CD4-positive, alpha-beta T cell treated with Interleukin-6 at 100 ng/mL for 8 hours (primary cell): Measurements from ENCODE around the gene ELK3.

ENCODE experiments used
- DNase-seq: peaks from one replicate; pipeline ENCODE4 v3.0.0-alpha.2; 2020; ENCODE audit warnings: mixed read lengths, low spot score

ELK3 gene

DNA sequence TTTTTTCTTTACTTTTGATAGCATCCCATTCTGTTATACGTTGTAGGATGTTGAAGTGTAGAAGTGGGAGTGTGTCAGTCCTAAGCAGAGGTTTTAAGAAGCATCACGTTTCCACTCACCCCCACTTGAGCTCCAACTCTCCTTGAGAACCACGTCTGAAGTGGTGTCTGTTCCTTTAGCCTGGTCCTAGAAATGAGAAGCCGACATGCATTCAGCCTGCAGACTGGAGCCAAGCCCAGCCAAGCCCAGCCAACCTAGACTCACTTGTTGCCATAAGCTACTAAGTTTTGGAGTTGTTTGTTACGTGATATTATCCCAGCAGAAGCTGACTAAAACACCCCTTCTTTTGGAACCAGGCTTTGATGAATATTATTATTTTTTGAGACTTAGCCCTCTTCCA lies 4.4 kb upstream of the ELK3 start:
- DNase-seq: no peak

DNA sequence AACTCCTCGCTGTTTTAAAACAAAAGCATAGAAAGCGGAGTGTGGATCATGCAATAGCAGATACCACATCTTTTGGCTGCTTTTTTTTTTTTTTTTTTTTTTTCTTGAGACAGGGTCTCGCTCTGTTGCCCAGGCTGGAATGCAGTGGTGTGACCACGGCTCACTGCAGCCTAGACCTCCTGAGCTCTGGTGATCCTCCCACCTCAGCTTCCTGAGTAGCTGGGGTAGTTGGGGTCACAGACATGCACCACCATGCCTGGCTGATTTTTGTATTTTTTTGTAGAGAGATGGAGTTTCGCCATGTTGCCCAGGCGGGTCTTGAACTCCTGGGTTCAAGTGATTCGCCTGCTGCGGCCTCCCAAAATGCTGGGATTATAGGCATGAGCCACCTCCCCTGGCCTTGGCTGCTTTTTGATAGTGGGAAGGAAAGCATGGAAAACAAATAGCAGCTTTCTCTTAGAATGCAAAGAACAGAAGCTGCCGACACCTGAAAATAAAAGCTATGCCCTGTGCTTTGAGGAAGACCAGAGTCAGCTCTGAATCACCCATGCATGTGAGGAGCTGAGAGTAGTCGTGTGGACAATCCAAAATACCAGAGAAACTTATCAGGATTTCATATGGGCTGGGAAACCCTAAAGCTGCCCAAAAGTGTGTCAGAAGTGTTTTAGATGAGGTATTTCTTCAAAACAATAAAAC lies 3.6 kb upstream of the ELK3 start:
- DNase-seq: no peak

DNA sequence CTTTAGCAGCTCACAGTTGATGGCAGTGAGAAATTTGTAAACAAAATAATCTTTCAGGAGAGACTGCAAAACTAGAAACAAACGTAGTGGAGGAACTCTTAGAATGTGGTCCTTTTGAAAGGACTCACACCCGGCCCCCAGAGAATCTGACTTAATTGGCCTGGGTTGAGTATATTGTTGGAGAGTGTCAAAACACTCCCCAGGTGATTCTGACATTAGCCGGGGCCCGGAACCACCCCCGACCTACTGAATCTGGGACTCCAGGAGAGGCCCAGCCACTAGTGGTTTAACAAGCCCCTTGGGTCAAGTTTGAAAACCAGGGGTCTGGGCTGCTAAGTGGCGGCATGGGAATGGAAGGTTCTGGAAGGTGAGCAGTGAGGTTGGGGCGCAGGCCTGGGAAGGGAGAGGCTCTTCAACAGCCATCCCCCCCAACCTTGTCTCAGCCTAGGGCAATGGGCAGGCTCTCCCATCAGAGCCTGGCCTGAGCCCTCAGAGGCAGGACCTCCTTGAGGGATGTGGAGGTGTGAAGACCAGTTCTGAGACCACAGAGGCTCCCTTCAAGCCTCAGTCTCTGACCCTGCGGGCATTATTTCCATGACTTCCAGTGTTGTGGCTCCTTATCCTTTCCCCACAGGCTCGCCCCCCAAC lies 1.1 kb upstream of the ELK3 start:
- DNase-seq: no peak

DNA sequence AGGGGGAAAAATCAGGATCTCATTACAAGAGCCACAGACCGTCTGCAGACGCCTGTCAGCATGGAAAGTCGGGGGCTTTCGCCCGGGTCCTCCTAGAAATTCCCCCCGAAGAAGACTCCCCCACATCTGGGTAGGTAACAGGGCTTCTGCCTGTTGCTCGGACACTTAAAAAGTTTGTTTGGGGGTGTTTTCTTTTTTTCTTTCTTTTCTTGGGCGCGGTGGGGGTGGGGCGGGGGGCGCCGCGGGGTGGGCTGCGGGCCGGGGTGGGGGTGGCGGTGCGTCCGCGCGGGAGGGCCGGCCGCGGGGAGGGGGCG lies 358 bp downstream of the ELK3 start:
- no peak for DNase-seq

DNA sequence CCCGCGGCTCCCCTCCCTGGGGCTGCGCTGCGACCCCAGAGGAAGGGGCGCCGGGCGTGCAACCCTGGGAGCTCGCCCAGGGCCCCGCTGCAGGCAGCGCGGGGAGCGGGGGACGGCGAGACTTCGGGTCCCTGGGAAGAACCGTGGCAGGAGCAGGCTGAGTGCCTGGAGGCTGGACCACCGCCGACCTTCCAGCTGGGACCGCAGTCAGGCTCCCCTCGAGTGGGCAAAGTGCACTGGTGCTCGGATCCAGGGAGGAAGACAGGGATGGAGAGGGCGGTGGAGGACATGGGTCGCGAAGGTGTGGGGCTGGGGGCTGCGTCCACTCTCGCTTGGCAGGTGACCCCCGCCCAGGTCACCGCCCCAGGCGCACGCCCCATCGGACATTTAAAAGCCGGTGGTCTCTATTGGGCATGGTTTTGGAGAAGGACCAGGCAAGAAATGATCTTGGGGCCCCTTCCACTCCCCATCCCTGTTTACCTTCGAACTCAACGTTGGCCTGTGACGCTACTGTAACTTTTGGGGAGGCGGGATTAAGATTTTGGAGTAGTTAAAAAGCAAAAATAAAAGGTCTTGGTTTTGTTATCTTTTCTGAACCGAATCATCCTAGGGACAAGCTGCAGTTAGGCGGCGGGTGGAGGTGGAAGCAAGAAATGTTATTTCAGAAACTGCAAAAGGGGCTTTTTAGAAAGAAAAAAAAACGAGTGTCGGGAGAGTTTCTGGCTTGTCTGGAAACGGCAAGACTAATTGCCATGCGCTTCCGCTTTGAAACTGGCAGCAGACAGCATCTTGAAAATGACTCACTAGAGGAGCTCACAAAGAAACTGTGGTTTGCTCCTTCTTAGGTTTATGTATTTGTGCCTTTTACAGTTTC lies 1.0 kb downstream of the ELK3 start:
- peak; percentile 83 for DNase-seq

DNA sequence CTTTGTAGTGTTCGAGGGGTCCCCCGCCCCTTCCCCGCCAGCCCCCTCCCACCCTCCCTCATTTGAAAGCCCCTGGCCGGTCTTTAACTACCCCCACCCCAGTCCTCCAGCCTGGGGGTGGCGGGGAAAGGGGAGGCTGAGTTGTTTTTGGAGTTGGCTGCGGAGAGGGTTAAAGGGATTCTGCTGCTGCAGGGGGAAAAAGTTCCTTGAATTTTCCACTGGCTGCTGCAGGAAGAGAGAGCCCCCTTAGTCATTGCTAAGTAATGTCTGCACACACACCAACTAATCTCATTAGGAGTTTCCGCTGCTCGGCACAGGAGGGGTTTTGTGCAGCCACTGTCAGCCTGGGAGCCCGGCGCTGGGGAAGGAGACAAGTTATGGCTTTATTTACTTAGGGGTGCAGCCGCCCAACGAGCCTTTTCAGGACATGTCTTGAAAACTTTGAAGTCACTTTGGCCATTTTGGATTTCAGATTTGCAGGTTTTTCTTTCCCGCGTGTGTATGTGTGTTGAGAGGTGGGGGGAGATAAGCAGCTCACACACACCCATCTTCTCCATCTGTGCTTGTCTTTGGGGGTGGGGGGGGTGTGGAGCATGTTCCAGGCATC lies 1.8 kb downstream of the ELK3 start:
- peak; percentile 32 for DNase-seq

DNA sequence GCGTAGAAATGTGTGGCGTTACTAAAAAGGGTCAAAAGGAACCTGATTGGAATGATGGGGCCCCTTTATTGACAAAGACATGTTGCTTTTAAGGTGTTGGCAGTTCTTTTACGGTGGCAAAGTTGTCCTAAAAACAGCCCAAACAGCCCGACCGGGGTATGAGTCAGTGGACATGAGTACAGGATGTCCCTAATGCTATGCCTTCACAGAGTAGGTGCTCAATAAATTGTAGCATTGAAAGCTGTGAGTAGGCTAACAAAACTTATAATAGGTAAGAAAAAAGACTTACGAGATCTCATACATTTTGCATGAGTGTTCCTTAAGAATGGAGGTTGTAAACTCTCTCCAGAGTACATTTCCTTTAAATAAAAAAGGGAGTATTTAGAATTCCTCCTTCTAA lies 2.6 kb downstream of the ELK3 start:
- peak; percentile 34 for DNase-seq

DNA sequence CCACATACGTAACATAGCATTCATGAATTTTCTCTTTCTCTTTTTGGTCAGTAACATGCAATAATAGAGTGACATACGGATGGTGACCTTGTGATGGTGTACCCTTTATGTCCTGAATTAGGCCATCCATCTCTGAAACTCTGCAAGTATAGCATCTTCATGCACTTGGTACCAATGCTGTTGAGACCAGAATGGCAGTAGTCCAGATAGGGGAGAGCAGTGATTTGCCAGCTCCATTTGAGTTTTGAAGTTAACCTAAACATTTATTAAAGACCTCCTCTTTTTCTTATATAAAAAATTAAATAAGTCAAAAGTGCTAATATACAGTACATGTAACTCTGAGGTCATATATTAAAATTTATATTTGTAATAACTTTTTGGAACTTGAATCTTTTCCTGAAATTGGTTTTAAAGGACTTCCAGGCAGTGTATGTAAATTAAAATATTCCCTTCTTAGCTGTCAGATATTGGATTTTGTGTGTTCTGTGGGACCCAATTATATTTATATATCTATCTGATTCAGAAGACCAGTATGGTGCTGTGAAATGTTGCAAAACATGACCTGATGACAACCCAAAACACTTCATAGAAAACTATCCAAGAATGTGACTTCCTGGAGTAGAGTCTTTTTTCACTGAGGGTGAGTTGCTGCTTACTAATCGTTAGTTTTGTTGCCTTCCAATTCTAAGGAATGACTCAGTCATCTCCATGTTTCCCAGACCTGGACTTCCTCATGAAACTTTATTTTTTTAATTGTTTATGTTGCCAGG lies 3.5 kb downstream of the ELK3 start:
- no peak for DNase-seq

DNA sequence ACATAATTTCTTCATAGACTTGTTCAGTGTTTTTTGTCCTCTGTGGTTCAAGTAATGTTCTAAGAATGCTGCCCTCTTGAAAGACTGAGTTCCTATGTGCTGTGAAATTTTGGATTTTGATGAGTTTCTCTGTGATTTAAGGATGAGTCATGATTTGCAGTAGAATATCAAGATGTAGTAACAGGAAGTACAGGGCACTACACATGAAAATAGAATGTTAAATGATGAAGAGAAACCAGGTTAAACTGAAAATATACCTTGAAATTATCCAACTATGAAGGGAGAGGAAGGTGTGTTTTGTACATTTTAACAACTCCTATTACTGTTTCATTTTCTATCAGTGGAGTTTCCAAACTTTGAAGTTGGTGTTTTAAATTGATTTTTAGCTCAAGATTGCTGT lies 4.8 kb downstream of the ELK3 start:
- DNase-seq: peak; percentile 40

DNA sequence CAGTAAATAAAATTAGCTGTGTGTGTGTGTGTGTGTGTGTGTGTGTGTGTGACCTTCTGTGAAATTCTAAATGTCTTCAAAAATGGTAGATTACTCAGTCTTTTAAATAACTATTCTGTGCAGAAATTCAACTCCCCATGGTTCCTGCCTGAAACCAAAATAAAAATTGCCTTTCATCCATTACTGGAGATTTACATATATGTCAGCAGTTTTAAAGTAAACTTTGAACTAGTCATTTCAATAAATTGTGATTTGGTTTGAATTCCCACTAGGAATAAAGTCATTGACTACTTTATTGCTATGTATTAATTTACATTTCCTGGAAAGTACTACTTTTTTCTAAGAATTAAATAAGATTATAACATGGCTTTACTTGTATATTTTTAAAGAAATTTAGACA lies 5.3 kb downstream of the ELK3 start:
- no peak for DNase-seq

DNA sequence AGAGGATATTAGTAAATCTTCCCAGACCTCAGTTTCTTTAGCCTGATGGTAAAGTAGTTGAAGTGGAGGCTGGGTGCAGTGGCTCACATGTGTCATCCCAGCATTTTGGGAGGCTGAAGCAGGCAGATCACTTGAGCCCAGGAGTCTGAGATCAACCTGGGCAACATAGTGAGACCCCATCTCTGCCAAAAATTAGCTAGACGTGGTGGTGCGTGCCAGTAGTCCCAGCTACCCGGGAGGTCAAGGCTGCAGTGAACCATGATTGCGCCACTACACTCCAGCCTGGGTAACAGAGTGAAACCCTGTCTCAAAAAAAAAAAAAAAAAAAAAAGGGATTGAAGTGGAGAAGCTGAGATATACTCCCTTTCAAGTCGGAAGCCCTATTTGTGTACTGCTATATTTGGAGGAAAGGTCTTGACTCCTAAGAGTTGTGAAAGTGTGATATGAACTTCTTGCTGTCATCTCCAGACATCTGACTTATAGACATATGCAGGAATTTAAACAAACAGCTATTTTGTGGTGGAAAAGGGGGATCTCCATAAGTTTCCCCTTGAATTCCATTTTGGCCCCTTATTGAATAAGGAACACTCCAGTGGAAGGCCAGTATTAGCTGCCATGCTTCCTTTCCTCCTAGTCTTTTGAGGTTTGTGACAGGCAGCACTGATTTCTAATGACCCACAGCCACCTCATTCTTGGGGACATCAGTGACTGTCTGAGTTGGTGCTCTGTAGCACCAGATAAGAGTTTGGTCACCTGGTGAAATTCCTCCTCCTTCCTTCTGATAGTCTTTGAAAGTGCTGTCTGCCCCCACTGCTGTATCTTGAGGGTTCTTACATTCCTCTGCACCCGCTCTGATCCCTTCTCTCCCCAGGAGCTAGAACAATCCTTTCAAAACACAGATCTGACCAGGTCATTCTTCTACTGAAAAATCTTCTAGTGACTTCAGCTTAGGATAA lies 7.4 kb downstream of the ELK3 start:
- DNase-seq: no peak

DNA sequence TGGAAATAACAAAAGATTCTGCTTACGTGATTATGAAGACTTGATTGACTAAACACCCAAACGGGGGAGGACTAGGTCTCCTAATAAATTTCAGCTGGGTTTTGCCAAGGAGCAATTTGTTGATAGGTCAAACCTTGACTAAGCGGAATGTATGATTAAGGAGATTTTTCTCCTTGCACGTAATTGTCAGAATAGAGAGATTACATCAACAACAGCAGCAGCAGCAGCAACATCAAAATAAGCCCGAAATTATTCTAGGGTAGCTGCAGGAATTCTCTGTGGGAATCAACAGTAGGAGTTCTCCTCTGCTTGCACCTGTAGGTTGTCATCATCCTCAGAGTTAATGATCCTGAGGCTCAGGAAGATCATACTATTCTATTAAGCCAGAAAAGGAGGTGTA lies 10.2 kb downstream of the ELK3 start:
- no peak for DNase-seq

DNA sequence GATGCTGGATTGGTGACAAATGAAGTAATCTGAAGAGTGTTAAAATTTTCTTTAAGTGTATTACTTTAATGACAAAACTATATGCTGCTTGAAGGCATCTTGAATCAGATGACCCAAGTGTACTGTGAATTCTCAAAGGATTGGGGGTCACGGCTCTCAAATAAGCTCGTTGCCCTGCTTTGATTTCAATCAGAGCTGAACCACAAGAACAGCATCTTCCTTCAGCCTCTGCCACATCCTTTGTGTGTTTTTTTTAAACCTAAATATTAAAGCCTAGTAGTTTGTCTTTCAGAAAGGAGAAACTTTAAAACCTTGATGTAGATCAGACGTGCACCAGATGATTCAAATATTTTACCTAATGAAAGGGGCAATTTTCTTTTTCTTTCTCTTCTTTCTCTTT lies 11.7 kb downstream of the ELK3 start:
- DNase-seq: peak; percentile 56

DNA sequence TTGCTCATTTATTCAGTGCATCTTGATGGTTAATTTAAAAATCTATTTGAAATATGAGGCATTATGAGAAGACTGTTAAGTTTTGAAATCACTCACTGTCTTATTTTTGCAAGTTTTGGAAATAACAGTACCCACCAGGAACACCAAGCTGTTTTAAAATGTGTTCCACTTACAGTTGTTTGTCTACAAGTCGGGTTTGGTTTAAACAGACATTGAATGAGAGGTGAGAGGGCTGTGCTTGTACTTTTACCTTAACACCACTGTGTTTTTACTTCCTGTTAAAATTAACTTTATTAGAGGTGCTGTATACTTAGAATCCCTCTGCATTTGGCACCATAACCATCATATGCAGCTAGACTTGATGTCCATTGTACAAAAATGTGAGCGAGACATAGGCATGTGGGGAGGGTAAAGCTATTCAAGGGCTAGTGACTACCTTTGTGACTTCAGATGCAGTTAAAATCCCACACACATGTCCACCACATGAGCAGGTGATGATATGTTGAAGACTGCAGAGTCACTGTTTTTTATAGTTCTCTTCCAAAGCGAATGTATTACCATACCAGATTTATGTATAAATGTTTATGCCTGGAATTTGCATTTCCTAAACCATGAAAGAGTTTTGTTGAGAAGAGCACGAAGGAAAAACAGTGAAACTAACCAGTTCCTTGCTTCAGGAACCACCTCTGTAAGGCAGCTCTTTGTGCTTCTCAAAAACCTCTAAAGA lies 12.9 kb downstream of the ELK3 start:
- DNase-seq: no peak

DNA sequence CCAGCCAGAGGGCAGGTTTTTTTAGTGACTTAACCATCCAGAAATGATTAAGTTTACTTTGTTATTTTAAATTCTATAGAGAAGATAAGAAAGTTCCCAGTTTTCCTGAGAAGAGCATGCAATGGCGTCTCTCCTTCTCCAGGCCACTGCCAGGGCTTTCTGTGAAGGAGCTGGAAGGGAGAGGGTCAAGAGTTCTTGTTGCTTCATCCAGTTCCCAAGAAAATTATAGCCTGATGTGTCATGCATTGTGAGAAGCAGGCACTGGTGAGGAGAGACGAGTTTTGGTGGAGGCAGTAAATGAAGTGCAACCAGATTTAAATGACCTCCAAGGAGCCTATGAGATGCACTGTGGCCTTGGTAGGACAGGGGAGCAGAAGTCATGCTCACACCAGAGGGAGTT lies 14.2 kb downstream of the ELK3 start:
- no peak for DNase-seq

DNA sequence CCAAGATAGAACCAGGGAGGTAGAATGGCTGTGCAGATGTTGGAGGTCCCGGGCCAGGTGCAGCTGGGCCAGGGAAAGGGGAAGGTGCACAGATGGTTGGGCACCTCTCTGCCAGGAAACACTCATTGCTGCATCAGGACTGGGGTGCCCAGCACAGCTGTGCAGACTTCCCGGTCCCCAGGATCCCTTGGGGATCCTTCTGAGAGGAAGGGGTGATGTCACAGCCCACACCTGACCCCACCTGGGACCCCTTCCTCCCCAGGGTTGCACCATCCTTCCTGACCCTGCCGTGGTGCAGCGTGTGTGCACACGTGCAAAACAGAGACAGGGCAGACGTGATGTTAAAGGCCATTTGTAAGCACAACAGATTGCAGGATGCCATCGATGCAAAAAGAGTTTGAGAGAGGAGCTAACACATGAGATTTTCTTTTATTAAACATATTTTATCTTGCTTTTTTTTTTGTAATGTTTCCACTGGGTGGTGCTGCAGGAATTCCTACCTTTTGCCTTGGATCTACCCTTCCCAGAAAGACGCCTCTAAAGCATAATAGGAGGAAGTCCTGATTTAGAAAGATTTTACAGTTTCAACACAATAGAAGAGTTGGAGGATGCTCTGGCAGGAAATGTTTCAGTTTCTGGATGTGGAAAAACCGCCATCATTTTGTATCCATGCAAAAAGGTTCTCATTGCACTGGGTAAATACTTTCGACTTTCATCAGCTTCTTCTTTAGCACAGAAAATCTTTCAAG lies 14.8 kb downstream of the ELK3 start:
- DNase-seq: no peak

DNA sequence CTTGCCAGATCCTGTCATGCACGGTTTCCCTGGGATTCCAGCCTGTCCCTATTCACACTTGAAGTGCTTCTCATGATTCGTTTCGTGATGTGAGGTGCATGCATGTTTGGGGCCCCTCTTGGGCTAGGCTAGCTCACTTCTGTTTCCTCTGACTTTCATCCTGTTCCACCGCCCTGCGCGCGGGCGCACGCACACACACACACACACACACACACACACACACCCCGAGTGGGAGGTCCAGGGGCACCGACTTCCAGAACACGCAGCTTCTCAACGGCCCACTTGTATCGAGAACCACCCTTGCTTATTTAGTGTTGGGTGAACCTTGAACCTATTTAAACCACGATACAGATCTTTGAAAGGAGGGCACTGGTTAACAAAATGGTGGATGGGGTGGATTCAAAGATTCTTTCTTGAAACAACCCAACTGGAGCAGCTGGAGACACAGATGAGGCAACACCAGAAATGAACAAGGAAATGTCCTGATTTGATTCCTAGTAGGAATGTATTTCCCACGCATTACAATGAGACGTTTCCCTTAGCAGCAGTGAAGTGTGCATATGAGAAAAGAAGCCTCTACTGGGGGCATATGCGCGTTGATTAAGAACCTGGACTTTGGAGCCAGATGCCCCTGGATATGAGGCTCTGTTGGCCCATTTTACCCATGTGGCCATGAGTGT lies 16.3 kb downstream of the ELK3 start:
- DNase-seq: peak; percentile 59

DNA sequence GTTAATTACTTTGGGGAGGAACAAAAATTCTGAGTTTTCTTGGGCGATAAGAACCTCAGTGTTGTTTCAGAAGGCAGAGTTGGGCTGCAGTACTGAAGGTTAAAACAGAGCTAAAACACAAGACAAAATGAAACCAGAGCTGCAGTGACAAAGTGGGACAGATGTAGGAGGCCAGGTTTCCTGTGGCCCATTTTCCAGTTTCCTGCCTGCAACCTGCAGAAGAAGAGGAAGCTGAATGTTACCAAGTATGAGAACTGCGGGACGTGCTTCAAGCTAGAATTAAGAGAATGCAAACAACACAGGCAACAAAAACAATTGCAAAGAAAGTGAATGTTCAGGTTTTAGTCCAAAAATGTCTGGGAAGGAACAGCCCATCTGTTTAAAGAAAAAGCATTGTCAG lies 17.8 kb downstream of the ELK3 start:
- DNase-seq: no peak
